Endothelial cell of umbilical vein (primary cell): ENCODE measurements around the gene GALK1.

Experiments used
- CTCF ChIP-seq, 2 donors: IDR thresholded peaks; 1 replicate in 1 of 2; 2 replicates in 1 of 2; pipeline ENCODE4 v1.5.1; 2011; ENCODE audit warnings: low read length in 2 of 2, mild to moderate bottlenecking in 2 of 2, moderate library complexity in 2 of 2, control low read depth in 1 of 2, inconsistent platforms in 1 of 2, low read depth in 1 of 2; ENCODE audit not compliant: insufficient read depth in 1 of 2; ENCODE audit errors: extremely low read depth in 1 of 2
- JUN ChIP-seq: IDR thresholded peaks from 2 replicates; pipeline ENCODE4 v1.6.1; 2011; ENCODE audit warnings: borderline replicate concordance, low read depth; ENCODE audit not compliant: insufficient read length, insufficient read depth

DNA sequence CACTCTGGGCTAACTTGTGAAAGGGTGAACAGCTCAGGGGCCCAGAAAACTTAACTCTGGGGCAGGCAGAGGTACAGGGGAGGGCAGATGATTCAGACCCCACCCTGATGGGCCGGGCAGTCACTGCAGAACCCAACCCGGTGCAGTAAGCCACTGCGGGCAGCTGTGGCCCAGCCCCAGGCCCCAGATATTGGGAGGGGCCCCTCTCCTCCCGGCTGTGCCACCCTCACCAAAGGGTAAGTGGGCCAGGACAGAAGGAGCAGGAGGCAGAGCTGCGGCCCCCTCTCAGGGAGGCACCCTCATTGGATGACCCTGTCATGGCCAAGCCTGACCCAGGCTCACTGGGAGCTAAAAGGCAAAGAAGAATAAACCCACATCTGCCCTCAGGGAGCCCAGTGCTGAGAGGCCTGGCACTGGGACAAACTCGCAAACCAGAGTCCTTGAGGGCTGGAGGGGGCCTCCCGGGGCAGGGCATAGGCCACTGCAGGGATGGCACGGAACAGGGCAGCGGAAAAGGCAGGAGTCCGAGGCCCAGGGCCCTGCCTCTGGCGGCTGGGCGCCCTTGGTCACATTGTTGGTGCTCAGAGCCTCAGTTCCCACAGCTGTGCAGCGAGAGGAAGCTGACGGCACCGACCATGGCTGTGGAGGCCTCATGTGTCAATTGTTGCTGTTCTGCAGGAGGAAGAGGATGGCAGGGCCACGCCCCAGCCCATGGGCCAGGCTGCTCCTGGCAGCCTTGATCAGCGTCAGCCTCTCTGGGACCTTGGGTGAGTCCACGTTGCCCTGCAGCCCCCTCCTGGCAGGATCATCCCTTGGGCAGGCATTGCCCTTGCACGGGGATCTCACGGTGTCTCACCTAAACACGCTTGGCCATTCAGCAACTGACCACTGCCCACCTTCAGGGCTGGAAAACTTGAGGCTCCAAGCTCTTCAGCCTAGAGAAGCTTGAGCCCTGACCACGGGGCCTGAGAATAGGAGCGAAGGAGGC is 40.7 kb downstream of the GALK1 start:
- TF ChIP-seq CTCF (IDR thresholded peaks at IDR 0.05; ENCODE audit: extremely low read depth in 1 of 2, insufficient read depth in 1 of 2, low read depth in 1 of 2, low read length in 2 of 2) = no peak
- TF ChIP-seq JUN = no peak
